SK-N-MC (cell line): Measurements from ENCODE around the gene SLC26A3.

Experiments
- DNase-seq: peaks from one replicate; pipeline ENCODE4 v3.0.0-alpha.2; 2011; ENCODE audit warnings: low read depth, low spot score
- H3K27ac ChIP-seq: fragments of 200-600 bp; sonication (generic); 2 replicates; pipeline ENCODE4 v1.5.1; 2016; ENCODE audit warnings: mixed run types
- H3K36me3 ChIP-seq: fragments of 200-600 bp; sonication (generic); 2 replicates; pipeline ENCODE4 v1.6.1; 2017; ENCODE audit warnings: antibody characterized with exemption, low read length, mixed read lengths; ENCODE audit not compliant: insufficient read depth
- H3K4me3 ChIP-seq: fragments of 200-600 bp; sonication (generic); 2 replicates; pipeline ENCODE4 v1.5.1; 2016
- H3K9ac ChIP-seq: fragments of 200-600 bp; sonication (generic); 2 replicates; pipeline ENCODE4 v1.8.0; 2017; ENCODE audit warnings: mixed run types, mixed read lengths; ENCODE audit not compliant: insufficient read length
- H3K9me3 ChIP-seq: fragments of 200-600 bp; sonication (generic); 2 replicates; pipeline ENCODE4 v1.6.1; 2017; ENCODE audit warnings: low read depth, mild to moderate bottlenecking, antibody characterized with exemption, low read length, moderate library complexity, mixed read lengths
- EZH2 ChIP-seq: fragments of 200-600 bp; sonication (generic); IDR thresholded peaks from one replicate; pipeline ENCODE4 v1.6.1; 2017; ENCODE audit warnings: antibody characterized with exemption
- FOXP2 ChIP-seq: optimal IDR thresholded peaks from 2 replicates; pipeline ENCODE3; 2011; ENCODE audit warnings: mild to moderate bottlenecking, moderate library complexity; ENCODE audit not compliant: insufficient read depth; ENCODE audit errors: extremely low read length, control extremely low read depth
- POLR2AphosphoS5 ChIP-seq: IDR thresholded peaks from 2 replicates; pipeline ENCODE4 v1.6.1; 2012; ENCODE audit warnings: mild to moderate bottlenecking, low read depth, low read length, borderline replicate concordance

Gene SLC26A3

GRCh38 chr7:107838816-107839565, 36.0 kb upstream of the SLC26A3 start:
- H3K9ac ChIP-seq, result no peak overlapping the region
- no peak overlapping the region for H3K27ac ChIP-seq
- DNase-seq, result no peak
- no peak overlapping the region for H3K4me3 ChIP-seq
- TF ChIP-seq EZH2 (no peak), POLR2AphosphoS5 (no peak), FOXP2 (no peak)
- no peaks in the 10 kb centered on the region for H3K9me3 ChIP-seq
- H3K36me3 ChIP-seq, result no peaks in the 10 kb centered on the region

GRCh38 chr7:107838024-107838601, 35.1 kb upstream of the SLC26A3 start:
- no peaks in the 10 kb centered on the region for H3K9me3 ChIP-seq
- no peak overlapping the region for H3K9ac ChIP-seq
- no peak overlapping the region for H3K27ac ChIP-seq
- no peak for TF ChIP-seq POLR2AphosphoS5
- TF ChIP-seq EZH2, result no peak
- TF ChIP-seq FOXP2, result no peak
- H3K36me3 ChIP-seq, result no peaks in the 10 kb centered on the region
- H3K4me3 ChIP-seq, result no peak overlapping the region
- DNase-seq, result no peak

DNA sequence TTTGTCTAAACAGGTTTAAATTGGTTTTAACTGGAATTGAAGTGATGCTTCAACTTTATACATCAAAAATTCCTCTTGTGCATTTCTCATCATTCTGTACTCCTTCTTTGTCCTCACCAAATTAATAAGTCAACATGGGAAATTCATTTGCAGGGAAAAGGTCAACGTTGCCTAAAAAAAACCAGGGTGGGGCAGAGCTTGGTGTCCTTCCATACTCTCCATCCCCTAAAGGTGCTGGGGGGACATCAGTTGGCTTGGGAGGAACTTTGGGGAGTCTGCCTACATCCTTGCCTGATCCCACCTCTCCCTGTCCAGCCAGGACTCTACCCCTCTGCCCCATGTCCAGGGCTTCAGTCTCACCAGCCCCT, 34.1 kb upstream of the SLC26A3 start:
- Histone ChIP-seq H3K9ac (no peak overlapping the region), H3K9me3 (no peaks in the 10 kb centered on the region), H3K4me3 (no peak overlapping the region), H3K36me3 (no peaks in the 10 kb centered on the region), H3K27ac (no peak overlapping the region)
- no peak for TF ChIP-seq POLR2AphosphoS5
- no peak for TF ChIP-seq FOXP2
- no peak for DNase-seq

GRCh38 chr7:107836237-107837144, 33.5 kb upstream of the SLC26A3 start:
- TF ChIP-seq FOXP2 (no peak), EZH2 (no peak), POLR2AphosphoS5 (no peak)
- no peak overlapping the region for H3K4me3 ChIP-seq
- H3K36me3 ChIP-seq, result no peaks in the 10 kb centered on the region
- H3K9me3 ChIP-seq, result no peaks in the 10 kb centered on the region
- no peak for DNase-seq
- H3K27ac ChIP-seq, result no peak overlapping the region
- no peak overlapping the region for H3K9ac ChIP-seq

GRCh38 chr7:107834401-107834800, 31.4 kb upstream of the SLC26A3 start:
- Histone ChIP-seq H3K9ac (no peak overlapping the region), H3K4me3 (no peak overlapping the region), H3K27ac (no peak overlapping the region), H3K36me3 (no peaks in the 10 kb centered on the region), H3K9me3 (no peaks in the 10 kb centered on the region)
- no peak for TF ChIP-seq FOXP2
- no peak for TF ChIP-seq EZH2
- TF ChIP-seq POLR2AphosphoS5, result no peak
- DNase-seq, result no peak

- Histone ChIP-seq H3K36me3 (no peaks in the 10 kb centered on the region), H3K9ac (no peak overlapping the region), H3K9me3 (no peaks in the 10 kb centered on the region), H3K4me3 (no peak overlapping the region), H3K27ac (no peak overlapping the region)
- no peak for DNase-seq
- TF ChIP-seq FOXP2 (no peak), EZH2 (no peak), POLR2AphosphoS5 (no peak)
These were observed 30.7 kb upstream of the SLC26A3 start for GRCh38 chr7:107833684-107834106.

DNA sequence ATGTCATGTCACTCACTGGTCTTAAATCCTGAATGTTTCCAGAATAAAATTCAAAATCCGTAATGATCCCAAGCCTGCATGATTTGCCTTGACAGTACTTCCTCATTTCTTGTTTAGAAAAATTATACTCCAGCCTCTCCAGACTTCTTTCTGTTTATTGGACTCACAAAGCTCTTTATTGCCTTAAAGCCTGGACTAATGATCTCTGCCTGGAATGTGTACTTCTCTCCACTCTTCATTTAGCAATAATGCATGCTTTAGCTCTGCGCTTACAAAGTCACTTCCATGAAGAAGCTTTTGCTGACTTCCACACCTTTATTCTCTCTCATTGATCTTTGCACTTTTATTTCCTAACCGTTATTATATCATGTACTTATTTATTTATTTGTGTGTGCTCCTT, 27.4 kb upstream of the SLC26A3 start:
- no peak overlapping the region for H3K9ac ChIP-seq
- TF ChIP-seq EZH2, result no peak
- TF ChIP-seq FOXP2, result no peak
- TF ChIP-seq POLR2AphosphoS5, result no peak
- no peaks in the 10 kb centered on the region for H3K36me3 ChIP-seq
- H3K9me3 ChIP-seq, result no peaks in the 10 kb centered on the region
- DNase-seq, result no peak
- no peak overlapping the region for H3K27ac ChIP-seq
- H3K4me3 ChIP-seq, result no peak overlapping the region

DNA sequence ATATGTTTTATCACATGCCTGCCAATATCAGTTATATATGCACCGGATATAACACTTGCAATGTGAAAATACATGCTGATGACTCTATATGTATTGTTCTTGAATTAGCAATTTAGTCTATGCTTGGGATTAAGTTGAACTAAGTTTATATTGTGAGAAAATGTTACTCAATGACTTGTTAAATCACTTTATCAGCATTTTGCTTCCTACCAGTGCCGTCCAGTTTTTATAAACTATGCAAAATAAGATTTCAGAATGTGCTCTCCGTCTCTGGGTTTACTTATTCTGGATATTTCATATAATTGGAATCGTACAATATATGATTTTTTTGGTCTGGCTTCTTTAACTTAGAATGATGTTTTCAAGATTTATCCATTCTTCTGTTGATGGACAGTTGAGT, 25.5 kb upstream of the SLC26A3 start:
- TF ChIP-seq POLR2AphosphoS5 (no peak), FOXP2 (no peak), EZH2 (no peak)

GRCh38 chr7:107827501-107827900, 24.5 kb upstream of the SLC26A3 start:
- H3K9me3 ChIP-seq, result no peaks in the 10 kb centered on the region
- H3K36me3 ChIP-seq, result no peaks in the 10 kb centered on the region
- TF ChIP-seq POLR2AphosphoS5 (no peak), EZH2 (no peak), FOXP2 (no peak)
- no peak overlapping the region for H3K4me3 ChIP-seq
- no peak overlapping the region for H3K27ac ChIP-seq
- no peak overlapping the region for H3K9ac ChIP-seq
- DNase-seq, result no peak

More for the DNA sequence above, 25.5 kb upstream of the SLC26A3 start:
- H3K36me3 ChIP-seq, result no peaks in the 10 kb centered on the region
- H3K27ac ChIP-seq, result no peak overlapping the region
- no peak overlapping the region for H3K4me3 ChIP-seq
- H3K9me3 ChIP-seq, result no peaks in the 10 kb centered on the region
- no peak overlapping the region for H3K9ac ChIP-seq
- DNase-seq, result no peak
